Measurements from ENCODE around the gene PHLPP1. TPM values are rescaled to one million over a fixed set of nuclear protein-coding genes. Genes with fewer than 3 reads are reported as not detected.

Gene PHLPP1
- total and polyA plus RNA-seq, 2 of the 13 experiments (the other 11 are each of a cell fraction or from before 2014, with no cell fraction given) = 9.8 to 18.5 TPM

- TF ChIP-seq AHDC1 (CRISPR knock-in tag; IDR thresholded peaks at IDR 0.05; ENCODE audit: borderline replicate concordance) (peak; percentile 34; the same call in 1 of the 2 replicates), ZNF280D (CRISPR knock-in tag; IDR thresholded peaks at IDR 0.05) (no peak), FOXA3 (CRISPR knock-in tag; IDR thresholded peaks at IDR 0.05) (peak; percentile 65; the same call in 1 of the 2 replicates), HOMEZ (CRISPR knock-in tag; IDR thresholded peaks at IDR 0.05; ENCODE audit: low read depth) (peak; percentile 8; the same call in 1 of the 2 replicates), CREB1 (IDR thresholded peaks at IDR 0.05) (no peak), CREB1 (CRISPR knock-in tag; IDR thresholded peaks at IDR 0.05) (peak; percentile 40; the same call in 1 of the 2 replicates), ARID3A (IDR thresholded peaks at IDR 0.05; ENCODE audit: low read depth, low read length) (peak; percentile 64; the same call in 1 of the 2 replicates), TARDBP (CRISPR knock-in tag; IDR thresholded peaks at IDR 0.05) (no peak), POLR2AphosphoS2 (IDR thresholded peaks at IDR 0.05; ENCODE audit: low read depth, low read length) (no peak), ZNF207 (IDR thresholded peaks at IDR 0.05; ENCODE audit: borderline replicate concordance) (no peak), FOXO4 (CRISPR knock-in tag; conservative IDR thresholded peaks at IDR 0.05) (no peak), TBX3 (IDR thresholded peaks at IDR 0.05; ENCODE audit: borderline replicate concordance) (peak; percentile 67; the same call in 1 of the 2 replicates), SRSF4 (IDR thresholded peaks at IDR 0.05; ENCODE audit: low read depth, low read length, poor library complexity, severe bottlenecking) (no peak), HIVEP1 (CRISPR knock-in tag; IDR thresholded peaks at IDR 0.05) (no peak), NFIC (IDR thresholded peaks at IDR 0.05; ENCODE audit: low read length) (peak; percentile 71; the same call in 1 of the 2 replicates), FOXM1 (CRISPR knock-in tag; IDR thresholded peaks at IDR 0.05) (no peak)
These were observed 218.0 kb downstream of the PHLPP1 start (continued) for GRCh38 chr18:62933261-62933887.
